HG03342 (cell line): Measurements from ENCODE around the gene AP4B1.

ENCODE experiments used
- ATAC-seq: cut with Tn5 transposase; IDR thresholded peaks from one replicate; pipeline ENCODE4 v1.9.1; 2021; ENCODE audit warnings: mild to moderate bottlenecking, moderate library complexity; ENCODE audit not compliant: unreplicated experiment

Gene AP4B1

DNA sequence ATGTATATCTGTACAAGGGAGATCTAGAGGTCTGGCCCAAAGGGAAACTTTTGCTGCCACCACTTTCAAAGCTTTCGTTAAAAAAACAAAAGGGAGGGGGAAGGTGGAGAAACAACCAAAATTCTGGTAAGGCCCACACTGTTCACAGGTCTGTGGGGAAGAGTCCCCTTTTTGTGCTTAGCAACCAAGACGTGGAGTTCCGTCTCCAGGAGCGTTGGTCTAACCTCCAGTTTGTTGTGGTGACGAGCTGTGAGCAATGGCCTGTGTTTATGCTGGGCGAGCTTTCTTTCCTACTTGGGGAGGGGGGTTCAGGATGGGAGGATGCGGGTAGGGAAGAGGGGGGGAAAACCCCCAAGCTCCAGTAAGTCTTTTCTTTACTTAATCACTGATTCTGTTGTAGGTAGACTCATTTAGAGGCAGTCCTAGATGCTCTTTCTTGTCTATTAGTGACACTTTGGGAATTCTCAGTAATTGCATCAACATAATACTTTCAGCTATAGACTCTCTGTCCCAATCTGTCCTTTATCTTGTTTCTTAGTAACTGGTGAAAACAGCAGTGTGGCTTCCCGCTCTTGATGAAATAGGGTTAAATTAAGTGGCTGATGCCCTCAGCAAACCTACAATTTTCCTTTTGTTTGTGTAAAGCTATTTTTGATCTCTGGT is 26.0 kb upstream of the AP4B1 start:
- ATAC-seq, result peak; percentile 60

- ATAC-seq, result peak; percentile 27
Measured at GRCh38 chr1:113929750-113930498, 25.3 kb upstream of the AP4B1 start.

DNA sequence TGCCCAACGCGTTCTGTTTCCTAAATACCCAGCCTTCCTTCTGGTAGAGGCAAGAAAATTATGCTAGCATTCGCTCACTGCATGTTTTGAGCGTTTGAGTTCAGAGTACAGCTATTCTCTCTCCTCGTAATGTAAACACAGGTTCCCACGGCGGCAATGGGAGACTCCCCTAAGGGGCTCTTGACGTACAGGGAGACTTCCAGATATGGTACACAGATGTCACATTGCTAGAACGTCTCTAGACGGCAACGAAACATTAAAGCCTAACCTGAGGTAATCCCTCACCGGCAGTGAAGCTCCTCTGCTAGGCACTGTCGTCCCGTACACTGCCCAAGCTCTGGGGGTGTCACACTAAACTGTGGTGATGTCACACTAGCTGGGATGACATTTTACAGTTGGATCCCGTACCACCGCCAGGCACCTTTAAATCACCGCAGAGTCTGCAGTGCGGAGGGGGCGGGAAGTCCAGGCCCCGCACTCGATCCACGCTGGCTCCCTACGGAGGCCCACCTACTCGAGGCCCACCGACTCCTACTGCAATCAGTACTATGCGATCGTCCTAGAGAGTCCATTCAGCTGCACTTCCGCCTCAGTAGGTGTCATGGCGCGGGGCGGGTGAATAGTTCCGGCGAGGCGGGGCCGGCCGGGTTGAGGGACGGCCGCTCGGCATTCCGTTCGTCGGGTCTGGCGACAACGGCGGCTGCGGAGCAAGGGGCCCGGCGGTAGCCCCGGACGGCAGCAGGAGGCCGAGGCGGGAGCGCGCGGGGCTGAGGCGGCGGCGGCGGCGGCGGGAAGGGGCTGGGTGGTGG is 24.5 kb upstream of the AP4B1 start, which contains the start of gene HIPK1:
Gene HIPK1, plus strand, starts transcription at position 384 of the 809 bp plus-strand sequence.
- peak; percentile 54 for ATAC-seq

GRCh38 chr1:113928187-113928930 is 23.8 kb upstream of the AP4B1 start:
- ATAC-seq, result no peak

DNA sequence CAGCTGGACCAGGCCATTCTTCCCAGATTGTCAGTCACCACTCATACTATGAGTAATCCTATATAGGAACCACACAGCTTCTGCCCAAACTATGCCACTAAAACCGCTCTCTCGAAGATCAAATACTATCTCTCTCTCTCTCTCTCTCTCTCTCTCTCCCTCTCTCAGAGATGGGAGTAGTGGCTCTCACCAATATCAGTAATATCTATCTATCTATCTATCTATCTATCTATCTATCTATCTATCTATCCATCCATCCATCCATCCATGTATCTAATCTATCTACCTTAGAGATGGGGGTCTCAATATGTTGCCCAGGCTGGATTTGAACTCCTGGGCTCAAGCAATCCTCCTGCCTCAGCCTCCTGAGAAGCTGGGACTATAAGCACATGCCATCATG is 19.9 kb upstream of the AP4B1 start:
- ATAC-seq, result no peak

GRCh38 chr1:113922957-113923356 is 18.4 kb upstream of the AP4B1 start:
- no peak for ATAC-seq

DNA sequence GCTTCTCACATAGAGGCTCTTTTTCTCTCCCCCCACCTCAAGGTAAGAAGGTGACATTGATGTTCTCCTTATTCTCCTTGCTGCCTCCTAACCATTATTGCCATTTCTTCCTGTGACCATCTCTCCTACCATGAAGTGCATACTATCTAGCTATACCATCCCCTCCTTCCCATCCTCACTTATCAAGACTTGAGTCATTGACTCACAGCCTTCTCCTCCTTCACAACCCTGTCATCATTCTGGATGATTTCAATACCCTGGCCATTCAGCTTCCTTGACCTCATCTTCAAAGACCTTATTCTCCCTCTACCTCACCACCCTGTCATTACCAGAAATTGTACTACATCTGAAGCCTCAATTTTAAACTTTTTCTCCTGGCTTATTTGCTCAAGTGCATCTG is 13.6 kb upstream of the AP4B1 start:
- no peak for ATAC-seq

- no peak for ATAC-seq
Measured at GRCh38 chr1:113917400-113918082, 12.9 kb upstream of the AP4B1 start.

DNA sequence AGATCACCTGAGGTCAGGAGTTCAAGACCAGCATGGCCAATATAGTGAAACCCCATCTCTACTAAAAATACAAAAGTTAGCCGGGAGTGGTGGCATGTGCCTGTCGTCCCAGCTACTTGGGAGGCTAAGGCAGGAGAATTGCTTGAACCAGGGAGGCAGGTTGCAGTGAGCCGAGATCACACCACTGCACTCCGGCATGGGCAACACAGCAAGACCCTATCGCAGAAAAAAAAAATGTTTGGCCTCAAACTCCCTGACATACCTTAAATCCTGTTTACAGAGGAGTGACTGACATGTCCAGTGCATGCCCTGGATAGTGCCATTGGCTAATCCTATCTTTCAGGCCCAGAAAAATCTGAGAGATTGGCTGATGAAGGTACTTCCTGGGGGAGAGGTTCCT is 12.4 kb upstream of the AP4B1 start:
- no peak for ATAC-seq

GRCh38 chr1:113913887-113914664 is 9.5 kb upstream of the AP4B1 start:
- ATAC-seq, result no peak

DNA sequence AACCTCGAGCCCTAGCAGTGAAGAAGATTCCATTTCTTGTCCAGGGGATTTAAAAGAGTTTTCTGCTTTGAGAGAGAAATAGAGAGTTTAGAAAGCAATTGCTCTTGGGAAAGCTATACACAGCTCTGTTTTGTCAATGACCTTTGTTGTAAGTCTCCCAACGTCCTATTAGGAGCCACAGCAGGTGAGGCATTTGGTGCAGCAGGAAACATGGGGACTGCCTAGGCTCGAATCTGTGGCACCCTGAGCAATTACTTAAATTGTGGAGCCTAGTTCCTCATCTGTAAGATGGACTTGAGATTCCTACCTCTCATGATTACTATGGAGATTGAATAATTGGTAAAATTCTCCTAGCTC is 8.7 kb upstream of the AP4B1 start:
- no peak for ATAC-seq

GRCh38 chr1:113912594-113913311 is 8.2 kb upstream of the AP4B1 start:
- ATAC-seq, result no peak

GRCh38 chr1:113905435-113905861 is 849 bp upstream of the AP4B1 start:
- ATAC-seq, result no peak

DNA sequence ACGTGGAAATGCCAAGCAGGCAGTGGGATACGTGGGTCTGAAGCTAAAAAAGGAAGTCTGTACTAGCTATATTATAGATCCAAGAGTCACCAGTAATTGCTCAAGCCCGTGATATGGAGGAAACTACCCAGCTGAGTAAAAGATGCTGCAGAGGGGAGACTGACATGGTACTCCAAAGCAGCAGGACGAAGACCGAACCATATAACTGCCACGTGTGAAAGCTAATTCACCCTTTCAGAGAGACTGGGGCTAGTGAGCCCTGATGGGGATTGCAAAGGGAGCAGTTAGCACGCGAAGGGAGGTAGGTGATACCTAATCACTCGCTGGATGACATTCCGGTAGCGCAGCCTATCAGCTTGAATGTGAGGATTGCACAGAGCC is 316 bp downstream of the AP4B1 start:
- peak; percentile 23 for ATAC-seq

DNA sequence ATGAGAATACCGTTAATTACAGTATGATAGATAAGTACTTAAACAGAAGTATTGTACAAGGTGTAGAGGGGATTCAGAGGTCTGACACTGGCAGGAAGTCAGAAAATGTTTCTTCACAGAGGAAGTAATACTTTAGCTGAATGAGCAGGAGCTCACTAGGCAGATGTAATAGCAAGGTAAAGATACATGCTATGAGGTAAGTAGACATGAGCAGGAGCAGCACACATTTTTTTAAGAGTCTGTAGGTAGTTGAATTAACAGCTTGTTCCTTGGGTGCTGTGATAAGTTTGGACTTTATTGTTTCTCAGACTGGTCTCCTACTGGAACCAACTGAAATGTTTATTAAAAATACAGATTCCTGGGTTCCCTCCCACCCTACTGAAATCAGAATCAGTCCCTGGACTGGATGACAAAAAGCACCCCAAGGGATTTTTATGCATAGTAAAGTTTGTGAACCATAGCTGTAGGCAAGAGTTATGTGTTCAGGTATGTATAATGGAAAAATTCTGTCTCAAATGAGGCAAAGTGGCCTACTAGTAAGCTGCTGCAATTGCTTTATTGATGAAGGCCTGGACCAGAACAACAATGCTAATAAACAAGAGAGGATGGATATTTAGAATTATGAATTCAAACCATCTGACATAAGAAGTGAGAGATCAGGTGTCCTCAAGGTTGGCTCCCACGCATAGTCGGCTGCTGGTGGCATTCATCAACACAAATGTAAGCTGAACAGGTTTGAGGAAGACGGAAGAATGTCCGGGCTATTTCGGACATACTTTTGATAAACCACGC is 902 bp downstream of the AP4B1 start:
- no peak for ATAC-seq

GRCh38 chr1:113901191-113901590 is 3.4 kb downstream of the AP4B1 start:
- ATAC-seq, result no peak

DNA sequence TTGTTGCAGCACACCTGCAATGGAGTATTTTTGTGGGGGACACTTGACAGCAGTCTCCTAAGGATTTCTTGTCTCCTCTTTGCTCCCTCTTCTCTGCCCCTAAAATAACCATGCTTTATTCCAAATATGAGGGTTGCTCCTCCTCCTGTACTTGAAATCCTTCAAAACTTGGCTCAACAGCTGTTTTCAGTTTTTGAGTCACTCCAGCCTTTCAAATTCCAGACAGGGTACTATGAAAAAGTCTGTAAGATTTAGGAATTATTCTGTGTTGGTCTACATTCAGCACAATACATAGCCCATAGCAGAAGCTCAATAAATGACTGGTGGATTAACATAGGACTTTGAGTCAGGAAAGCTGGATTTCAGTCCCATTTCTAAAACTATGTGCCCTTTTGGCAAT is 5.5 kb downstream of the AP4B1 start:
- ATAC-seq, result no peak

GRCh38 chr1:113898241-113898814 is 6.3 kb downstream of the AP4B1 start:
- no peak for ATAC-seq
